Neural progenitor cell (in vitro differentiated cells): ENCODE data around the gene SIGLEC1.

Experiments used
- CTCF ChIP-seq: fragments of 200-600 bp; sonication (generic); IDR thresholded peaks from 2 replicates; pipeline ENCODE4 v1.5.1; 2017; ENCODE audit warnings: antibody characterized with exemption, mild to moderate bottlenecking
- EZH2phosphoT487 ChIP-seq: fragments of 200-600 bp; sonication (generic); IDR thresholded peaks from 2 replicates; pipeline ENCODE4 v1.6.1; 2017; ENCODE audit warnings: antibody characterized with exemption

GRCh38 chr20:3728354-3728753 is 16.0 kb upstream of the SIGLEC1 start:
- no peak for TF ChIP-seq CTCF
- TF ChIP-seq EZH2phosphoT487, result no peak
